A549 (cell line): ENCODE results near the gene KANSL3.

Source experiments
- CEBPB ChIP-seq, 2 experiments: fragments of >200 bp in 1 of 2; sonication (Bioruptor Twin) in 1 of 2; formaldehyde crosslinking in 1 of 2; IDR thresholded peaks; 2 replicates each; pipeline ENCODE4 v1.6.1; 2012 to 2016
- EHF ChIP-seq: fragments of 250-450 bp; sonication (Bioruptor Pico); IDR thresholded peaks from 2 replicates; pipeline ENCODE4 v1.5.0; 2020; ENCODE audit warnings: mild to moderate bottlenecking
- EP300 ChIP-seq, 2 experiments: fragments of >200 bp; sonication (Bioruptor Twin); formaldehyde crosslinking; IDR thresholded peaks; 2 replicates in 1 of 2; 3 replicates in 1 of 2; pipeline ENCODE4 v1.6.1; 2016 to 2017
- MYC ChIP-seq: IDR thresholded peaks from 2 replicates; pipeline ENCODE4 v1.6.1; 2012; ENCODE audit warnings: mild to moderate bottlenecking, inconsistent platforms, low read length, improper control_type of control experiment, borderline replicate concordance
- POLR2A ChIP-seq: IDR thresholded peaks from 2 replicates; pipeline ENCODE4 v1.6.1; 2012; ENCODE audit warnings: mild to moderate bottlenecking, low read length
- RFX5 ChIP-seq: fragments of 450-650 bp; IDR thresholded peaks from 2 replicates; pipeline ENCODE4 v1.7.1; 2014; ENCODE audit warnings: antibody characterized with exemption, mild to moderate bottlenecking, moderate library complexity
- TF ChIP-seq, protein P1 (sequence below): fragments of >200 bp; sonication (Bioruptor Twin); formaldehyde crosslinking; IDR thresholded peaks from 3 replicates; pipeline ENCODE4 v1.5.1; 2016
- TF ChIP-seq, protein P2 (sequence below): IDR thresholded peaks from 2 replicates; pipeline ENCODE4 v1.6.1; 2012
- TF ChIP-seq, protein P3 (sequence below): fragments of 200-600 bp; sonication (generic); IDR thresholded peaks from 2 replicates; pipeline ENCODE4 v1.6.1; 2016; ENCODE audit warnings: antibody characterized with exemption, mild to moderate bottlenecking, moderate library complexity
- TF ChIP-seq, protein P4 (sequence below): fragments of 150-350 bp; IDR thresholded peaks from 2 replicates; pipeline ENCODE4 v1.6.1; 2014; ENCODE audit warnings: low read depth, mild to moderate bottlenecking, low read length

DNA sequence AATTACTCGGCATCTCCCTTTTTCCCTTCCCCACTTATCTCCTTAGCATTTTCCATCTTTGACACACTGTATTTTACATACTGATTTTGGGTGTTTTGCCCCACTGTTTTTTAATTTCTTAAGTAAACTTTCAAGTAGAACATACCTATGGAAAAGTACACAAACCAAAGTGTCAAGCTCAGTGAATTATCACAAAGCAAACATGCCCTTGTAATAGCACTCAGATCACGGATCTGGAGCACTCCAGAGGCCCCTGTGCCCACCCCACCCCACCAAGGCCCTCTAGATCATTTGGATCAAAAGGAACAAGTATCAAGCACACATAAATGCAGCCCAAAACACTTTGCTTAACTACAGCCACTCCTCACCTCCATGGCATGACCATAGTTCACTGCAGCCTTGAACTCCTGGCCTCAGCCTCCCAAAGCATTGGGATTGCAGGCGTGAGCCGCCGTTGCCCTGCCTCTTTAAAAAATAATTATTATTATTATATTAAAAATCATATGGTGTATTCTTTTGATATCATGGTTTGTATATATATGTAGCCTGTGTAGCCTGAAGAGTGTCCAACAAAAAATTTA is 42.5 kb upstream of the KANSL3 start:
- TF ChIP-seq, protein P1, sequence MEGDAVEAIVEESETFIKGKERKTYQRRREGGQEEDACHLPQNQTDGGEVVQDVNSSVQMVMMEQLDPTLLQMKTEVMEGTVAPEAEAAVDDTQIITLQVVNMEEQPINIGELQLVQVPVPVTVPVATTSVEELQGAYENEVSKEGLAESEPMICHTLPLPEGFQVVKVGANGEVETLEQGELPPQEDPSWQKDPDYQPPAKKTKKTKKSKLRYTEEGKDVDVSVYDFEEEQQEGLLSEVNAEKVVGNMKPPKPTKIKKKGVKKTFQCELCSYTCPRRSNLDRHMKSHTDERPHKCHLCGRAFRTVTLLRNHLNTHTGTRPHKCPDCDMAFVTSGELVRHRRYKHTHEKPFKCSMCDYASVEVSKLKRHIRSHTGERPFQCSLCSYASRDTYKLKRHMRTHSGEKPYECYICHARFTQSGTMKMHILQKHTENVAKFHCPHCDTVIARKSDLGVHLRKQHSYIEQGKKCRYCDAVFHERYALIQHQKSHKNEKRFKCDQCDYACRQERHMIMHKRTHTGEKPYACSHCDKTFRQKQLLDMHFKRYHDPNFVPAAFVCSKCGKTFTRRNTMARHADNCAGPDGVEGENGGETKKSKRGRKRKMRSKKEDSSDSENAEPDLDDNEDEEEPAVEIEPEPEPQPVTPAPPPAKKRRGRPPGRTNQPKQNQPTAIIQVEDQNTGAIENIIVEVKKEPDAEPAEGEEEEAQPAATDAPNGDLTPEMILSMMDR: no peak
- no peak for TF ChIP-seq POLR2A
- no peak for TF ChIP-seq RFX5
- no peak for TF ChIP-seq CEBPB (IDR thresholded peaks at IDR 0.05)
- TF ChIP-seq EHF (CRISPR knock-in tag): no peak
- TF ChIP-seq EP300 (IDR thresholded peaks at IDR 0.05): no peak
- no peak for TF ChIP-seq MYC
- TF ChIP-seq, protein P2, sequence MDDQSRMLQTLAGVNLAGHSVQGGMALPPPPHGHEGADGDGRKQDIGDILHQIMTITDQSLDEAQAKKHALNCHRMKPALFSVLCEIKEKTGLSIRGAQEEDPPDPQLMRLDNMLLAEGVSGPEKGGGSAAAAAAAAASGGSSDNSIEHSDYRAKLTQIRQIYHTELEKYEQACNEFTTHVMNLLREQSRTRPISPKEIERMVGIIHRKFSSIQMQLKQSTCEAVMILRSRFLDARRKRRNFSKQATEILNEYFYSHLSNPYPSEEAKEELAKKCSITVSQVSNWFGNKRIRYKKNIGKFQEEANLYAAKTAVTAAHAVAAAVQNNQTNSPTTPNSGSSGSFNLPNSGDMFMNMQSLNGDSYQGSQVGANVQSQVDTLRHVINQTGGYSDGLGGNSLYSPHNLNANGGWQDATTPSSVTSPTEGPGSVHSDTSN: no peak
- TF ChIP-seq, protein P3, sequence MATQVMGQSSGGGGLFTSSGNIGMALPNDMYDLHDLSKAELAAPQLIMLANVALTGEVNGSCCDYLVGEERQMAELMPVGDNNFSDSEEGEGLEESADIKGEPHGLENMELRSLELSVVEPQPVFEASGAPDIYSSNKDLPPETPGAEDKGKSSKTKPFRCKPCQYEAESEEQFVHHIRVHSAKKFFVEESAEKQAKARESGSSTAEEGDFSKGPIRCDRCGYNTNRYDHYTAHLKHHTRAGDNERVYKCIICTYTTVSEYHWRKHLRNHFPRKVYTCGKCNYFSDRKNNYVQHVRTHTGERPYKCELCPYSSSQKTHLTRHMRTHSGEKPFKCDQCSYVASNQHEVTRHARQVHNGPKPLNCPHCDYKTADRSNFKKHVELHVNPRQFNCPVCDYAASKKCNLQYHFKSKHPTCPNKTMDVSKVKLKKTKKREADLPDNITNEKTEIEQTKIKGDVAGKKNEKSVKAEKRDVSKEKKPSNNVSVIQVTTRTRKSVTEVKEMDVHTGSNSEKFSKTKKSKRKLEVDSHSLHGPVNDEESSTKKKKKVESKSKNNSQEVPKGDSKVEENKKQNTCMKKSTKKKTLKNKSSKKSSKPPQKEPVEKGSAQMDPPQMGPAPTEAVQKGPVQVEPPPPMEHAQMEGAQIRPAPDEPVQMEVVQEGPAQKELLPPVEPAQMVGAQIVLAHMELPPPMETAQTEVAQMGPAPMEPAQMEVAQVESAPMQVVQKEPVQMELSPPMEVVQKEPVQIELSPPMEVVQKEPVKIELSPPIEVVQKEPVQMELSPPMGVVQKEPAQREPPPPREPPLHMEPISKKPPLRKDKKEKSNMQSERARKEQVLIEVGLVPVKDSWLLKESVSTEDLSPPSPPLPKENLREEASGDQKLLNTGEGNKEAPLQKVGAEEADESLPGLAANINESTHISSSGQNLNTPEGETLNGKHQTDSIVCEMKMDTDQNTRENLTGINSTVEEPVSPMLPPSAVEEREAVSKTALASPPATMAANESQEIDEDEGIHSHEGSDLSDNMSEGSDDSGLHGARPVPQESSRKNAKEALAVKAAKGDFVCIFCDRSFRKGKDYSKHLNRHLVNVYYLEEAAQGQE: no peak
- TF ChIP-seq, protein P4, sequence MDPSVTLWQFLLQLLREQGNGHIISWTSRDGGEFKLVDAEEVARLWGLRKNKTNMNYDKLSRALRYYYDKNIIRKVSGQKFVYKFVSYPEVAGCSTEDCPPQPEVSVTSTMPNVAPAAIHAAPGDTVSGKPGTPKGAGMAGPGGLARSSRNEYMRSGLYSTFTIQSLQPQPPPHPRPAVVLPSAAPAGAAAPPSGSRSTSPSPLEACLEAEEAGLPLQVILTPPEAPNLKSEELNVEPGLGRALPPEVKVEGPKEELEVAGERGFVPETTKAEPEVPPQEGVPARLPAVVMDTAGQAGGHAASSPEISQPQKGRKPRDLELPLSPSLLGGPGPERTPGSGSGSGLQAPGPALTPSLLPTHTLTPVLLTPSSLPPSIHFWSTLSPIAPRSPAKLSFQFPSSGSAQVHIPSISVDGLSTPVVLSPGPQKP: no peak
